Endodermal cell (in vitro differentiated cells): ENCODE results near the gene CREBL2. TPM values are rescaled to one million over a fixed set of nuclear protein-coding genes. Genes with fewer than 3 reads are reported as not detected.

Experiments used
- DNase-seq: peaks from one replicate; pipeline ENCODE4 v3.0.0-alpha.2; 2017
- H3K27ac ChIP-seq: 2 replicates; pipeline ENCODE4 v1.5.1; 2013; ENCODE audit warnings: mild to moderate bottlenecking, low read depth, low read length, moderate library complexity
- H3K27me3 ChIP-seq: 2 replicates; pipeline ENCODE4 v1.6.1; 2013; ENCODE audit warnings: mild to moderate bottlenecking, low read length, moderate library complexity; ENCODE audit not compliant: insufficient read depth, control insufficient read depth, poor library complexity, severe bottlenecking
- H3K36me3 ChIP-seq: 2 replicates; pipeline ENCODE4 v1.7.0; 2013; ENCODE audit warnings: mild to moderate bottlenecking, low read length, moderate library complexity; ENCODE audit not compliant: control insufficient read depth, insufficient read depth
- H3K4me1 ChIP-seq: one replicate; pipeline ENCODE4 v1.7.0; 2013; ENCODE audit warnings: low read length; ENCODE audit not compliant: control insufficient read depth, insufficient read depth
- H3K4me3 ChIP-seq: 2 replicates; pipeline ENCODE4 v1.5.1; 2013; ENCODE audit warnings: mild to moderate bottlenecking, low read length, moderate library complexity
- H3K9ac ChIP-seq: 2 replicates; pipeline ENCODE4 v1.6.1; 2013; ENCODE audit warnings: mild to moderate bottlenecking, low read length, moderate library complexity; ENCODE audit not compliant: poor library complexity, severe bottlenecking; ENCODE audit errors: extremely low read depth
- H3K9me3 ChIP-seq: 2 replicates; pipeline ENCODE4 v1.6.1; 2013; ENCODE audit warnings: mild to moderate bottlenecking, low read length, moderate library complexity; ENCODE audit not compliant: control insufficient read depth
- H3K27ac Mint-ChIP-seq: 2 replicates; pipeline ENCODE4 v1.8.0; 2020; ENCODE audit warnings: mixed read lengths
- H3K27me3 Mint-ChIP-seq: 2 replicates; pipeline ENCODE4 v1.8.0; 2021; ENCODE audit warnings: mild to moderate bottlenecking, mixed read lengths; ENCODE audit not compliant: insufficient read depth
- H3K36me3 Mint-ChIP-seq: 2 replicates; pipeline ENCODE4 v1.8.0; 2020; ENCODE audit warnings: low read depth, mixed read lengths
- H3K4me1 Mint-ChIP-seq: 2 replicates; pipeline ENCODE4 v1.8.0; 2020; ENCODE audit warnings: mixed read lengths
- H3K4me3 Mint-ChIP-seq: 2 replicates; pipeline ENCODE4 v1.8.0; 2020; ENCODE audit warnings: mild to moderate bottlenecking, moderate library complexity, mixed read lengths
- H3K9me3 Mint-ChIP-seq: 2 replicates; pipeline ENCODE4 v1.8.0; 2020; ENCODE audit warnings: mild to moderate bottlenecking, mixed read lengths
- CTCF ChIP-seq: fragments of 200-600 bp; sonication (generic); conservative IDR thresholded peaks from 2 replicates; pipeline ENCODE4 v1.5.0; 2021; ENCODE audit warnings: antibody characterized with exemption, mild to moderate bottlenecking
- WGBS, 2 experiments: methylation state at CpG; one replicate each; pipeline versions ENCODE4 v1.1.5 to v1.1.7; 2013; ENCODE audit warnings: missing lambda C conversion rate in 2 of 2, mixed read lengths in 1 of 2; ENCODE audit not compliant: insufficient coverage in 1 of 2, insufficient read length in 1 of 2; 5-methylcytosine and 5-hydroxymethylcytosine counted together
- total RNA-seq, 2 donors: library from RNA; stranded (reverse); fragmentation: NEBNext Ultra II Directional in 1 of 2; extraction: Animal tissue kit (Norgen Biotek cat#: 25700) in 1 of 2; gene quantifications; 2 replicates in 1 of 2; 3 replicates in 1 of 2; pipeline ENCODE4 v1.2.1, GENCODE V29; 2021

CREBL2 gene
- total RNA-seq, 2 donors from 2014 or later = 27.2 to 46.9 TPM

GRCh38 chr12:12665194-12665593, 53.5 kb downstream of the CREBL2 start:
- Histone ChIP-seq H3K36me3 (no peaks in the 10 kb centered on the region), H3K4me1 (no peaks in the 10 kb centered on the region), H3K27ac (no peak overlapping the region), H3K27me3 (no peaks in the 10 kb centered on the region), H3K4me3 (no peak overlapping the region), H3K9me3 (no peaks in the 10 kb centered on the region), H3K9ac (no peak overlapping the region)
- peaks cover 9% of the 10 kb centered on the region for H3K4me1 Mint-ChIP-seq
- no peaks in the 10 kb centered on the region for H3K9me3 Mint-ChIP-seq
- peak overlapping the region; percentile 6 for H3K27ac Mint-ChIP-seq
- DNase-seq = peak; percentile 80
- H3K27me3 Mint-ChIP-seq = peaks cover 19% of the 10 kb centered on the region
- H3K4me3 Mint-ChIP-seq = no peak overlapping the region
- TF ChIP-seq CTCF = peak; percentile 66
- 79 to 82% methylated on average over 13 of the region's 13 CpGs for WGBS, 2 experiments
- H3K36me3 Mint-ChIP-seq = no peaks in the 10 kb centered on the region

- peaks cover 38% of the 10 kb centered on the region for H3K27me3 Mint-ChIP-seq
- no peak overlapping the region for H3K4me3 ChIP-seq
- DNase-seq = no peak
- no peaks in the 10 kb centered on the region for H3K9me3 ChIP-seq
- no peaks in the 10 kb centered on the region for H3K27me3 ChIP-seq
- no peak overlapping the region for H3K27ac ChIP-seq
- H3K36me3 Mint-ChIP-seq = no peaks in the 10 kb centered on the region
- H3K36me3 ChIP-seq = no peaks in the 10 kb centered on the region
- H3K4me1 ChIP-seq = no peaks in the 10 kb centered on the region
- no peak overlapping the region for H3K27ac Mint-ChIP-seq
- H3K4me3 Mint-ChIP-seq = no peak overlapping the region
- TF ChIP-seq CTCF = no peak
- H3K4me1 Mint-ChIP-seq = peaks cover 8% of the 10 kb centered on the region
- no peak overlapping the region for H3K9ac ChIP-seq
- no peaks in the 10 kb centered on the region for H3K9me3 Mint-ChIP-seq
- no CpG with 5 or more reads among the region's 1 CpG for WGBS, 2 experiments
Measured at GRCh38 chr12:12668005-12668404, 56.3 kb downstream of the CREBL2 start.

- no peaks in the 10 kb centered on the region for H3K36me3 ChIP-seq
- Mint-ChIP-seq H3K4me3 (no peak overlapping the region), H3K9me3 (no peaks in the 10 kb centered on the region), H3K27me3 (peaks cover 48% of the 10 kb centered on the region), H3K4me1 (peaks cover 13% of the 10 kb centered on the region), H3K36me3 (no peaks in the 10 kb centered on the region), H3K27ac (no peak overlapping the region)
- WGBS, 2 experiments = 93 to 100% methylated on average over 1 to 2 of the region's 2 CpGs
- no peak overlapping the region for H3K27ac ChIP-seq
- H3K9me3 ChIP-seq = no peaks in the 10 kb centered on the region
- H3K4me1 ChIP-seq = no peaks in the 10 kb centered on the region
- TF ChIP-seq CTCF = no peak
- no peaks in the 10 kb centered on the region for H3K27me3 ChIP-seq
- H3K9ac ChIP-seq = no peak overlapping the region
- no peak overlapping the region for H3K4me3 ChIP-seq
- no peak for DNase-seq
Measured at GRCh38 chr12:12669020-12669419, 57.3 kb downstream of the CREBL2 start.
